IPS DF 19.7 (cell line): ENCODE data around the gene NXF1.
A peak's percentile ranks its signal among the peaks of the same experiment; 100 is the strongest.
"Not testable (repeated sequence)": the region's sequence is repeated elsewhere in the genome, so short reads cannot be mapped to it uniquely, and the experiment has no call there.

Source experiments
- DNase-seq: peaks from one replicate; pipeline ENCODE4 v3.0.0-alpha.2; 2013; ENCODE audit warnings: low read depth, low spot score

The NXF1 gene

GRCh38 chr11:62805076-62805892 lies at the start of gene NXF1:
NXF1 (minus strand) TSS chr11:62805440; CDS start chr11:62805356, 84 bp downstream.
- DNase-seq, result no peak

DNA sequence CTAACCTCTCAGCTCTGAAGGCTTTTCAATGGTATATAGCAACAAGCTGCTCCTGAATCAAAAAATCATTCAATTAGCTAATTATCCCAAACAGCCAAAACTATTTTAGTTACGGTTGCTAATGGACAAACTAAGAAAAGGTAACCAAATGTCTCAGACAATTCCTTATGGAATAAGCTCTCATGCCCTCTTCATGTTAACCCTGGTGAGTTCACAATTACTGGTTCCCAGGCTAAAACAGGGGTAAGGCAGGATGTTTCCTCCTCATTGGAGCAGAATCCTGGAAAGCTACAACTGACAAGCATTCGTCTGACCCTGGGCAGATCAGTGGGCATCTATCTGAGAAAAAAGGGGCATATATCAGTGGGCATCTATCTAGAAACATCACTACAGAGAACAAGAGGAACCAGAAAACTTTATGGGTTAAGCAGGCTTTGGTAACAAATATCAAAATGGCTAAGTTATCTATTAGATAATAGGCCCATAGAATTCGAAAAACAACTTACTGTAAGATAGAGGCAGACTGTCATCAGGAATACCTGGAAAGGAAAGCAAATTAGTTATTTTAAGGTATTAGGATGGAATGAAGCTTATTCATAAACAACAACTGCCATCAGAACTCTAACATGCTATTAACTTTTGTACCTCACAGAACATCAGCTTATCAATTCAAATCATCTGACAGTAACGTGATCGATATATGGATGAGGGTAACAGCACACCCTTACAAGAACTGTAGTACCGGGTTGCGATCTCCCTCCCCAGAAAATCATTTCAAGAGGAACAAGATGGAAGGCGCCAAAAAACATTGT lies 49.0 kb upstream of the NXF1 start:
- DNase-seq, result no peak

GRCh38 chr11:62853279-62853965 lies 48.2 kb upstream of the NXF1 start:
- DNase-seq, result no peak

DNA sequence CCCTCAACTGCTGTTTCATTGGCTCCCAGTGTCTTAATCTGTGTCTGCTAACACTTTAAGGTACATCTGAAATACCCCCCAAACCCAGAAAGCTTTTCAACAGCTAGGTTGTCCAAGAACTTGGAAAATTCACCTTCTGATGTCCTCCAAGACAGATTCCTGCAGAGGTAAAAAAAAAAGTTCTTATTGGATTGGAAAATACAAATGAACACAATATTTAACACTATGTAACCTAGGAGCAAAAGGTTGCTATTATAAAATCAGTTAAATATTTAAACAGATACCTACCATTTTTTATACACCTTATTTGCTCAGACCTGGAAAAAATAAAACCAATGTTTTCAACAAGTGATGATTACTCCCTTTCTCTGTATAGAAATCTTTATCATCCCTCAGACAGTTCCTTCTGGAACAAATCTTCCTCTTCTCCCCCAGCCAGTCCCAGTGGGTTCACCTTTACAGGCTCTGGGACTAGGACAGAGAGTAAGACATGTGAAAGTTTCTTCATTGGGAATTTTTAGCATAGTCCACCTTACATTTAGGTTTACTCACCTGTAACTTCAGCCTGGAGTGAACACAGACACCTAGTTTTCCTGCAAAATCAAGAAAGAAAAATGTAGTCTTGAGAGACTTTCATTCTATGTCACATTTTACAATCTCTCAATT lies 47.4 kb upstream of the NXF1 start:
- no peak for DNase-seq

- DNase-seq, result no peak
These were observed 46.7 kb upstream of the NXF1 start for GRCh38 chr11:62851807-62852522.

- no peak for DNase-seq
These were observed 45.9 kb upstream of the NXF1 start for GRCh38 chr11:62850911-62851806.

DNA sequence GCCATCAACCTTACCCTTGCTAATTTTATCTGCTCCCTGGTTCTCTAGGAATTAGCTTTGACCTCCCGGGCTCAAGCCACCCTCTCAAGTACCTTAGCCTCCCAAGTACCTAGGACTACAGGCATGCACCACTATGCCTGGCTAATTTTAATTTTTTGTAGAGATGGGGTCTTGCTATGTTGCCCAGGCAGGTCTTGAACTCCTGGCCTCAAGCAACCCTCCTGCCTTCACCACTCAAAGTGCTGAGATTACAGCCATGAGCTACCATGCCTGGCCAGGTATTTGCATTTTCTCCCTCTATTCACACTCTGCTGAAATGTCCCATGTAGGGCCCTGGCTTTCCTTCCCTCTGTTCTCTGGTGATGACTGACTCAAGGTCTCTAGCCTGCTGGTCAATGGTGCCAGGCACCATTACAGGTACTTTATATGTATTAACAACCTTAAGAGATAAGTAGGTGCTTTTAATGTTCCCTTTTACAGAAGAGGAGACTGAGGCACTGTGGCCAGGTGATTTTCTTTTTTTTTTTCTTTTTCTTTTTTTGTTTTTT lies 42.6 kb upstream of the NXF1 start:
- no peak for DNase-seq

- no peak for DNase-seq
These were observed 40.9 kb upstream of the NXF1 start for GRCh38 chr11:62846177-62846576.

GRCh38 chr11:62844154-62844553 lies 38.9 kb upstream of the NXF1 start:
- DNase-seq, result no peak

DNA sequence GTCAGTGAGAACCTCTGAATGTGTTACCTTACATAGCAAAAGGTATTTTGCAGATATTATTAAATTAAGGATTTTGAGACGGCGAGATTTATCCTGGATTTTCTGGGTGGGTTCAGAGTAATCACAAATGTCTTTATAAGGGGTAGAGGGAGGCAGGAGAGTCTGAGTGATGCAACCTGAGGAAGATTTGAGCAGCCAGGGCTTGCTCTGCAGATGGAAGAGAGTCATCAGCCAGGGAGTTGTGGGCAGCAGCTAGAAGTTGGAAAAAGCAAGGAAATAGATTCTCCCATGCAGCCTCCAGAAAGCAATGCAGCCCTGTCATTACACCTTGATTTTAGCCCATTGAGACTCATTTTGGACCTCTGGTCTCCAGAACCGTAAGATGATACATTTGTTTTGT lies 38.2 kb upstream of the NXF1 start:
- no peak for DNase-seq

DNA sequence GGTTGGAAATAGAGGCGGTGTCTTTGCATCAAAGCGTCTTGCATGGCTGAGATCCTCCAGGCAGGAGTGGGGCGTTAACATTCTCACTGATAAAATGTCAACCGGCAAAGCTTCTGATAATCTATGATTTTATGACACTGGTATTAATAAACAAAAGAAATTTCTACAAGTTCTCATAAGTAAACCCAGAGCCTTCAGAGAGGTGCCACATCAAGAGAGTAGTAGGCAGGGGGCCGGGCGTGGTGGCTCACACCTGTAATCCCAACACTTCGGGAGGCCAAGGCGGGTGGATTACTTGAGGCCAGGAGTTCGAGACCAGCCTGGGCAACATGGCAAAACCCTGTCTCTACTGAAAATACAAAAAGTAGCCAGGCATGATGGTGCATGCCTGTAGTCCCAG lies 37.7 kb upstream of the NXF1 start:
- DNase-seq, result not testable (repeated sequence)

GRCh38 chr11:62842171-62842741 lies 37.0 kb upstream of the NXF1 start:
- no peak for DNase-seq

GRCh38 chr11:62841361-62842170 lies 36.3 kb upstream of the NXF1 start:
- peak; percentile 100 for DNase-seq

DNA sequence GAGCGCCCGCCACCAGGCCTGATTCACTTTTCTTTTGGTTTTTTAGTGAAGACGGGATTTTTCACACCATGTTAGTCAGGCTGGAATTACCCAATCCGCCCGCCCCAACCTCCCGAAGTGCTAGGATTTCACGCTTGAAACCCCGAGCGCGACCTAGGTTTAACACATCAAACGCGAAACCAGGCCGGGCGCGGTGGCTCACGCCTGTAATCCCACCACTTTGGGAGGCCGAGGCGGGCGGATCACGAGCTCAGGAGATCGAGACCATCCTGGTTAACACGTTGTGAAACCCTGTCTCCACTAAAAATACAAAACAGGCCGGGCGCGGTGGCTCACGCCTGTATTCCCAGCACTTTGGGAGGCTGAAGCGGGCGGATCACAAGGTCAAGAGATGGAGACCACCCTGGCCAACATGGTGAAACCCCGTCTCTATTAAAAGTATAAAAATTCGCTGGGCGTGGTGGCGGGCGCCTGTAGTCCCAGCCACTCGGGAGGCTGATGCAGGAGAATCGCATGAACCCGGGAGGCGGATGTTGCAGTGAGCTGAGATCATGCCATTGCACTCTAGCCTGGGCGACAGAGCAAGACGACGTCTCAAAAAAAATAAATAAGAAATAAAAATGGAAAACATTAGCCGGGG lies 35.6 kb upstream of the NXF1 start:
- not testable (repeated sequence) for DNase-seq

- DNase-seq, result no peak
These were observed 34.1 kb upstream of the NXF1 start, which contains the start of gene WDR74 for GRCh38 chr11:62839050-62839945. WDR74 (minus strand) TSS chr11:62839590; CDS start chr11:62839570, 20 bp downstream.

GRCh38 chr11:62835336-62835735 lies 30.1 kb upstream of the NXF1 start:
- no peak for DNase-seq
